ENCODE measurements around the gene RABL3. TPM values are rescaled to one million over a fixed set of nuclear protein-coding genes. Genes with fewer than 3 reads are reported as not detected.
A peak's percentile ranks its signal among the peaks of the same experiment; 100 is the strongest.

The RABL3 gene
- total RNA-seq, 1 donor from 2014 or later = 25.0 TPM

DNA sequence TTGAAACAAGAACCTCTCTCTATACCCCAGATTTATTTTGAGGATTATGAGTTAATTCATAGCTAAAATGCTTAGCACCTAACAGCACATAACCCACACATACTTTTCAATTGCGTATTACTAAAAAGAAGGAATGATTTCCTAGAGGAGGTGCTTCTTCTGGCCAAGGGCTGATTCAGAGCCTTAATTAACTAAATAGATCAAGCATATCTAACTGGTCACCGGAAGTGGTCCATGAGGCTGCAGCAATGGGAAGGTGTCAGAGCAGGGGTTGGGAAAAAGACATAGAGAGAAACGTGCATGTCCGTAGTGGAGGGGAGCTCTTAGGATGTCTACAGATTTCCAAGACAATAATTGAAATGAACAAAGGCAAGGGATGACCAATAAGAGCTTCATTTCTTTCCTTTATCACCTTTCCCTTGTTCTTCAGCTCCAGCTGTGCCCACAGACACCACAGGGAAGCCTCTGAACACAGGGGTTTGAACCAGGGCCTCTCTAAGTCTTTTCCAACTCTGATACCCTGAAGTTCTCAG, 60.7 kb downstream of the RABL3 start:
- Histone ChIP-seq H3K79me2 (ENCODE audit: low read depth) (no peaks in the 10 kb centered on the region), H3K27me3 (no peaks in the 10 kb centered on the region), H3K9ac (no peak overlapping the region), H3K4me1 (peaks cover 37% of the 10 kb centered on the region), H3K36me3 (no peaks in the 10 kb centered on the region), H3K27ac (no peak overlapping the region), H3K9me3 (ENCODE audit: low read depth) (no peaks in the 10 kb centered on the region), H3K4me2 (no peak overlapping the region), H3F3A (ENCODE audit: low read depth) (peaks cover 15% of the 10 kb centered on the region), H2AFZ (replicated peaks) (peak overlapping the region; percentile 26), H3K4me3 (no peak overlapping the region), H4K20me1 (ENCODE audit: low read depth) (no peaks in the 10 kb centered on the region)
- peak overlapping the region; percentile 34 for H3K27ac Mint-ChIP-seq
- no peak overlapping the region for H3K4me3 Mint-ChIP-seq
- no peaks in the 10 kb centered on the region for H3K36me3 Mint-ChIP-seq
- H3K27me3 Mint-ChIP-seq (ENCODE audit: insufficient read depth, low read depth) = peaks cover 7% of the 10 kb centered on the region
- H3K9me3 Mint-ChIP-seq = no peaks in the 10 kb centered on the region
- H3K4me1 Mint-ChIP-seq = peaks cover 56% of the 10 kb centered on the region
- TF ChIP-seq, protein P1, sequence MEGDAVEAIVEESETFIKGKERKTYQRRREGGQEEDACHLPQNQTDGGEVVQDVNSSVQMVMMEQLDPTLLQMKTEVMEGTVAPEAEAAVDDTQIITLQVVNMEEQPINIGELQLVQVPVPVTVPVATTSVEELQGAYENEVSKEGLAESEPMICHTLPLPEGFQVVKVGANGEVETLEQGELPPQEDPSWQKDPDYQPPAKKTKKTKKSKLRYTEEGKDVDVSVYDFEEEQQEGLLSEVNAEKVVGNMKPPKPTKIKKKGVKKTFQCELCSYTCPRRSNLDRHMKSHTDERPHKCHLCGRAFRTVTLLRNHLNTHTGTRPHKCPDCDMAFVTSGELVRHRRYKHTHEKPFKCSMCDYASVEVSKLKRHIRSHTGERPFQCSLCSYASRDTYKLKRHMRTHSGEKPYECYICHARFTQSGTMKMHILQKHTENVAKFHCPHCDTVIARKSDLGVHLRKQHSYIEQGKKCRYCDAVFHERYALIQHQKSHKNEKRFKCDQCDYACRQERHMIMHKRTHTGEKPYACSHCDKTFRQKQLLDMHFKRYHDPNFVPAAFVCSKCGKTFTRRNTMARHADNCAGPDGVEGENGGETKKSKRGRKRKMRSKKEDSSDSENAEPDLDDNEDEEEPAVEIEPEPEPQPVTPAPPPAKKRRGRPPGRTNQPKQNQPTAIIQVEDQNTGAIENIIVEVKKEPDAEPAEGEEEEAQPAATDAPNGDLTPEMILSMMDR (IDR thresholded peaks at IDR 0.05) = no peak
- TF ChIP-seq EZH2phosphoT487 (IDR thresholded peaks at IDR 0.05) (no peak), EZH2 (IDR thresholded peaks at IDR 0.05) (no peak)
- DNase-seq (ENCODE audit: low spot score) = no peak

DNA sequence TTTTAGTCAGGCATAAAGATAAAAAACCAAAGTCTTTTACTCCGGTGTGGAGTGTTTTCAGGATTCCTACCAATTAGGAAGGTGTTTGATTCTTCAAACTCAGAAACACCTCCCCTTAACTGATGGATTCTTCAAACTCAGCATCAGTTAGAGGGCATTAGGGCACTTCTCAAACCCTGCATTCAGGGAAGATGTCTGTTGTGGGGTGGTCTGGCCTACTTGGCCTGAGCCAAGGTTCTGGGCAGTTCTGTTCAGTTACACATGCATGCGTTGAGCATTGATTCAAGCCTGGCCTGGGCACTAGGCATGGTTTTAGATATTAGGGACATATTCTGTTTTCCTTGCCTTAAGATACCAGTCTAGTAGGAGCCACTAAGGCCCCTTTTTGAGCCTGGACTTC, 61.3 kb downstream of the RABL3 start:
- Histone ChIP-seq H3K9ac (no peak overlapping the region), H3K79me2 (ENCODE audit: low read depth) (no peaks in the 10 kb centered on the region), H3K27me3 (no peaks in the 10 kb centered on the region), H3K4me3 (no peak overlapping the region), H3K4me2 (no peak overlapping the region), H3K36me3 (no peaks in the 10 kb centered on the region), H4K20me1 (ENCODE audit: low read depth) (no peaks in the 10 kb centered on the region), H3K9me3 (ENCODE audit: low read depth) (no peaks in the 10 kb centered on the region), H2AFZ (replicated peaks) (no peak overlapping the region), H3K4me1 (peaks cover 37% of the 10 kb centered on the region), H3F3A (ENCODE audit: low read depth) (peaks cover 15% of the 10 kb centered on the region), H3K27ac (no peak overlapping the region)
- Mint-ChIP-seq H3K4me1 (peaks cover 58% of the 10 kb centered on the region), H3K27ac (peak overlapping the region; percentile 91), H3K36me3 (no peaks in the 10 kb centered on the region), H3K9me3 (no peaks in the 10 kb centered on the region), H3K4me3 (no peak overlapping the region), H3K27me3 (ENCODE audit: insufficient read depth, low read depth) (peaks cover 7% of the 10 kb centered on the region)
- no peak for DNase-seq (ENCODE audit: low spot score)
- TF ChIP-seq, protein P1 (IDR thresholded peaks at IDR 0.05) = no peak
- no peak for TF ChIP-seq EZH2 (IDR thresholded peaks at IDR 0.05)
- TF ChIP-seq EZH2phosphoT487 (IDR thresholded peaks at IDR 0.05) = no peak

DNA sequence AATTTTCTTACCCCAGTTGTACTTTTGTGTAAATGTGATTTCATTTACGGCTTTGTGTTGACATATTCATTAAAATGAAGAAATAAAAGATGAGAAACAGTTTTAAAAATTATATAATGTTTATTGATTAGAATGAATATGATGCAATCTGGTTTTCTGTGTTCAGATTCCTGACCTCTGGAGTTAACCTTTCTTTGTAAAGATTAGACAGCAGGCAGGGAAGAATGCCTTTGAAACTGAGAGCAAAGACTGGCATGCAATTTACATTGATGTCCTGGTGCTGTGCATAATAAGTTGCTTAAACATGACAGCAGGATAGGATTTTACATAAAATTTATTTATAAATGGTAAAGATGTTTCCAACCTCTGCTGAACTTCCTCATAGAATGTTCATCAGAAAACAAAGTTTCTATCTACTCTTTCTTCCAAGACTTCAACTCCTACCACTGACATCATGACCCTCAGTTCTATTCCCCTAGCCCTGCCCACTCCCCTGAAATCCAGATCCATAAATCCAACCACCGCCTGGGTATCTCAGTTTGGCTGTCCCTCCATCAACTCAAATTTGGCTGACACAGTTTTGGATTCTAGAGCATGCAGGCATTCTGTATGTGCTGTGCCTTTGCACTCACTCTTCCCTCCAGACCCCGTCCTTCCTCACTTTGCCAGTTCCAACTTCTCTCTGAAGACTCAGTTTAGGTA, 62.0 kb downstream of the RABL3 start:
- no peak for DNase-seq (ENCODE audit: low spot score)
- H3K9me3 ChIP-seq (ENCODE audit: low read depth) = no peaks in the 10 kb centered on the region
- peaks cover 37% of the 10 kb centered on the region for H3K4me1 ChIP-seq
- no peak overlapping the region for H3K4me3 ChIP-seq
- H3K27me3 ChIP-seq = no peaks in the 10 kb centered on the region
- no peaks in the 10 kb centered on the region for H3K36me3 Mint-ChIP-seq
- no peak overlapping the region for H3K4me2 ChIP-seq
- peak overlapping the region; percentile 45 for H3K4me3 Mint-ChIP-seq
- peaks cover 7% of the 10 kb centered on the region for H3K27me3 Mint-ChIP-seq (ENCODE audit: insufficient read depth, low read depth)
- H3K9ac ChIP-seq = no peak overlapping the region
- no peak overlapping the region for H3K27ac ChIP-seq
- no peaks in the 10 kb centered on the region for H3K36me3 ChIP-seq
- H2AFZ ChIP-seq (replicated peaks) = no peak overlapping the region
- peak overlapping the region; percentile 91 for H3K27ac Mint-ChIP-seq
- H3K79me2 ChIP-seq (ENCODE audit: low read depth) = no peaks in the 10 kb centered on the region
- TF ChIP-seq, protein P1 (IDR thresholded peaks at IDR 0.05) = no peak
- TF ChIP-seq EZH2phosphoT487 (IDR thresholded peaks at IDR 0.05) (no peak), EZH2 (IDR thresholded peaks at IDR 0.05) (no peak)
- H4K20me1 ChIP-seq (ENCODE audit: low read depth) = no peaks in the 10 kb centered on the region
- peaks cover 15% of the 10 kb centered on the region for H3F3A ChIP-seq (ENCODE audit: low read depth)
- H3K4me1 Mint-ChIP-seq = peaks cover 61% of the 10 kb centered on the region
- no peaks in the 10 kb centered on the region for H3K9me3 Mint-ChIP-seq

Measured in neural progenitor cell (in vitro differentiated cells).